ENCODE measurements around the gene RGS6. TPM values are rescaled to one million over a fixed set of nuclear protein-coding genes. Genes with fewer than 3 reads are reported as not detected.

RGS6 gene
- total RNA-seq, 1 donor from 2014 or later, result not detected

DNA sequence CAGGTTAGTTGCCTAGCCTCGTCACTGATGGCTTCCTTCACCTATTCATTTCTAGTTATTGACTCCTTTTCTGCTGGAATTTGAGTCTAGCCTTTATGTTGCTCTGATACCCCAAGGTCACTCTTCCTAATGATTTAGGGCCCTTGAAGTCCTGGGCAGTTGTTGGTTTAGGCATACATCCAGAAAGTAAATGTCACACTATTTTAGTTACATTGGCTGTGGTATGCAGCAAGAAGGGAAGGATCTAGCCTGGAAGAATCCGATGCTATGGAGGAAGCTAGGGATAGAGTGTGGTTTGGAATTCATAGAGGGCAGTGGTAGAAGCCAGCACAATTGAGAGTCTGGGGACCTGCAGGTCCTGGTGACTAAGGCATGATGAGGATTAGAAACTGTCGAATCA lies 38.0 kb downstream of the RGS6 start:
- Histone ChIP-seq H3K4me3 (ENCODE audit: low read depth, low read length) (no peak overlapping the region), H3K27me3 (ENCODE audit: control insufficient read depth, insufficient read depth, low read length) (no peaks in the 10 kb centered on the region), H3K36me3 (ENCODE audit: control insufficient read depth, insufficient read depth, low read length) (no peaks in the 10 kb centered on the region)
- TF ChIP-seq, protein P1, sequence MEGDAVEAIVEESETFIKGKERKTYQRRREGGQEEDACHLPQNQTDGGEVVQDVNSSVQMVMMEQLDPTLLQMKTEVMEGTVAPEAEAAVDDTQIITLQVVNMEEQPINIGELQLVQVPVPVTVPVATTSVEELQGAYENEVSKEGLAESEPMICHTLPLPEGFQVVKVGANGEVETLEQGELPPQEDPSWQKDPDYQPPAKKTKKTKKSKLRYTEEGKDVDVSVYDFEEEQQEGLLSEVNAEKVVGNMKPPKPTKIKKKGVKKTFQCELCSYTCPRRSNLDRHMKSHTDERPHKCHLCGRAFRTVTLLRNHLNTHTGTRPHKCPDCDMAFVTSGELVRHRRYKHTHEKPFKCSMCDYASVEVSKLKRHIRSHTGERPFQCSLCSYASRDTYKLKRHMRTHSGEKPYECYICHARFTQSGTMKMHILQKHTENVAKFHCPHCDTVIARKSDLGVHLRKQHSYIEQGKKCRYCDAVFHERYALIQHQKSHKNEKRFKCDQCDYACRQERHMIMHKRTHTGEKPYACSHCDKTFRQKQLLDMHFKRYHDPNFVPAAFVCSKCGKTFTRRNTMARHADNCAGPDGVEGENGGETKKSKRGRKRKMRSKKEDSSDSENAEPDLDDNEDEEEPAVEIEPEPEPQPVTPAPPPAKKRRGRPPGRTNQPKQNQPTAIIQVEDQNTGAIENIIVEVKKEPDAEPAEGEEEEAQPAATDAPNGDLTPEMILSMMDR (IDR thresholded peaks at IDR 0.05; ENCODE audit: insufficient read depth, low read length, poor library complexity, severe bottlenecking), result no peak
- DNase-seq (ENCODE audit: low read depth), result no peak

DNA sequence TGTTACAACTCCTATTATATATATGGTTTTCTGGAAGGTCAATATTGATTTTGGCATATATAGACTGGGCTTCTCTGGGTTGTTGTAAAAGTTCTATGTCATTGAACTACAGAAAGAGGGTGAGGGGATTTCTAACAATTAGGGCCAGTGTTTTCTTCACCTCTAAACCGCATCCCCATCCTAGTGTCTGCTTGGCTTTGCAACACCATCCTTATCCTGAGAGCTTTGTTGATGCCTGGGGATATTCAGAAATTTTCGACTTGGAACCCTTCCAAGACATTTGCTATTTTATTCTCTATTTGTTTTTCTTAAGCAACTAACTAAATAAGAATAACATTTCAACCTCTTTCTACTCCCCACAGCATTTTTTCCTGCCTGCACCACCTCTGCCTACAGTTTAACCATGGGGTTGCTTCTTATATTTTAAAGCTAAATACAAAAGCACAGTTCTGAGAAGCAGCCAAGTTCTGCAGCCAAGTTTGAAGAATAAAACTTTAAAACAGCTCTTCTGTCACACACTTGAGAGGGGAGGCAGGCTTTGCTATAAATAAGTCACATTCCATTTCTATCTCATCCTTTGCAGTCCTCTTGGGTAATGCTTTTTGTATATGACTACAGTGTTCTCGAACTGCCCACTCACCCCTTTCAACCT lies 53.4 kb downstream of the RGS6 start:
- no peak for DNase-seq (ENCODE audit: low read depth)
- H3K27me3 ChIP-seq (ENCODE audit: control insufficient read depth, insufficient read depth, low read length), result no peaks in the 10 kb centered on the region
- TF ChIP-seq, protein P1 (IDR thresholded peaks at IDR 0.05; ENCODE audit: insufficient read depth, low read length, poor library complexity, severe bottlenecking), result no peak
- no peak overlapping the region for H3K4me3 ChIP-seq (ENCODE audit: low read depth, low read length)
- no peaks in the 10 kb centered on the region for H3K36me3 ChIP-seq (ENCODE audit: control insufficient read depth, insufficient read depth, low read length)

DNA sequence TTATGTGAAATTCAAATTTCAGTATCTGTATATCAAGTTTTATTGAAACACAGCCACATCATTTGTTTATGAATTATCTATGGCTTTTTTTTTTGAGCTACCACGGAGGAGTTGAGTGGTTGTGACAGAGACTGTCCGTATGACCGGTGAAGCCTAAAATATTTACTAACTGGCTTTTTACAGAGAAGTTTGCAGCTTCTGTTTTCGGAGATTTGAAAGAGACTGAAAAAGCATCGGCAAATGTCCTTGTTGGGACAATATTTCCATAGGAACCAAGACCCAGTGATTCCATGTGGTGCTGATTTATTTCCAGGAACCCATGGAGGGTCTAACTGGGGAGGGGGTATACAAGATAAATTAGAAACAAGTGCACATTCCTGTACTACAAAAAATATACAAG lies 56.2 kb downstream of the RGS6 start:
- Histone ChIP-seq H3K4me3 (ENCODE audit: low read depth, low read length) (no peak overlapping the region), H3K27me3 (ENCODE audit: control insufficient read depth, insufficient read depth, low read length) (no peaks in the 10 kb centered on the region), H3K36me3 (ENCODE audit: control insufficient read depth, insufficient read depth, low read length) (no peaks in the 10 kb centered on the region)
- DNase-seq (ENCODE audit: low read depth), result no peak
- TF ChIP-seq, protein P1 (IDR thresholded peaks at IDR 0.05; ENCODE audit: insufficient read depth, low read length, poor library complexity, severe bottlenecking), result no peak

DNA sequence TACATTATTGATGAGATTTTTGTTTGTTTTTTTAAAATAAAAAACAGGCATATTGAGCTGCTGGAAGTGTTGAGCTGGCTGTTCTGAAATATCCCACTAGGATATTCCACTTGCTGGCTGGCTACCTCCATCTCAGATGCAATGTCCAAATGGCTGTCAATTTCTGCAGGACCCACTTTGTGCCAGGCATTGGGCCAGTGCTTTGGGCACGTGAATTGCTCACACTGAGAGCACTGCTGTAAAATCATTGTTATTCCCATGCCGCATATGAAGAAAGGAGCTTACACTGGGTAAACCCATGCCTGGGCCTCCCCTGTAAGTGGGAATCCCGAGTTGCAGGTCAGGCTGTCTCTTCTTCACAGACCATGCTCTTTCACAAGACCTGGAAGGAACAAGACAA lies 56.7 kb downstream of the RGS6 start:
- DNase-seq (ENCODE audit: low read depth), result no peak
- TF ChIP-seq, protein P1 (IDR thresholded peaks at IDR 0.05; ENCODE audit: insufficient read depth, low read length, poor library complexity, severe bottlenecking), result no peak
- no peaks in the 10 kb centered on the region for H3K27me3 ChIP-seq (ENCODE audit: control insufficient read depth, insufficient read depth, low read length)
- no peak overlapping the region for H3K4me3 ChIP-seq (ENCODE audit: low read depth, low read length)
- H3K36me3 ChIP-seq (ENCODE audit: control insufficient read depth, insufficient read depth, low read length), result no peaks in the 10 kb centered on the region

DNA sequence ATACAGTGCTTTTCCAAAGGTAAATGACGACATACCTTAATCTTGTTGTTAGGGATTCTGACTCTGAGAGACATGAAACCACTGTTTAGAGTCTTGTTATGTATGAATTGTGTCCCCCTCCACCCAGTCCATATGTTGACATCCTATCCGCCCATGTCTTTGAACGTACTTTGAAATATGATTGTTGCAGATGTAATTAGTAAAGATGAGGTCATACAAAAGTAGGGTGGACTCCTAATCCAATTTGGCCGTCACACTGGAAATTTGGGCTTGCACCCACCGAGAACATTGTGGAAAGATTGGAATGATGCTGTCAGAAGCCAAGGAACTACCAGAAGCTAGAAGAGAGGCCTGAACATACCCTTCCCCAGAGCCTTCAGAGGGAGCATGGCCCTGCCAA lies 62.2 kb downstream of the RGS6 start:
- TF ChIP-seq, protein P1 (IDR thresholded peaks at IDR 0.05; ENCODE audit: insufficient read depth, low read length, poor library complexity, severe bottlenecking), result no peak
- no peak overlapping the region for H3K4me3 ChIP-seq (ENCODE audit: low read depth, low read length)
- H3K27me3 ChIP-seq (ENCODE audit: control insufficient read depth, insufficient read depth, low read length), result no peaks in the 10 kb centered on the region
- no peaks in the 10 kb centered on the region for H3K36me3 ChIP-seq (ENCODE audit: control insufficient read depth, insufficient read depth, low read length)
- no peak for DNase-seq (ENCODE audit: low read depth)

DNA sequence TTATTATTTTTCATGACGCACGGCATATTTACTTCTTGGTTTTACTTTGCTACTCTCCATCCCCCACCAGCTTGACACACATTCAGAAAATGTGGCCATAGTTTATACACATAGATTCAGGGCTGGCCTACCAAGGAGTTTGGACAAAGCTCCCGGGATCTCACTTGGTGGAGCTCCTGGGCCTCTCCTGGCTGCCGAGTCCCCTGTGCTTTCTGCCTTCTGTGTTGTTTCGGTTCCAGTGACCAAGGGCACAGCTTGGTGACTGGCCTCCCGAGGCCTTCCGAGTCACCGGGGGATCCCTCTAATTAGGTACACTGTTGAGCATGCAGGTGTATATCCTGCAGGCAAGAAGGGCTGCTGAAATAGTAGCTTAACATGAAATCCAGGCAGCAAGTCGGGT lies 63.5 kb downstream of the RGS6 start:
- TF ChIP-seq, protein P1 (IDR thresholded peaks at IDR 0.05; ENCODE audit: insufficient read depth, low read length, poor library complexity, severe bottlenecking), result no peak

More for the DNA sequence above, 63.5 kb downstream of the RGS6 start:
- Histone ChIP-seq H3K27me3 (ENCODE audit: control insufficient read depth, insufficient read depth, low read length) (no peaks in the 10 kb centered on the region), H3K4me3 (ENCODE audit: low read depth, low read length) (no peak overlapping the region), H3K36me3 (ENCODE audit: control insufficient read depth, insufficient read depth, low read length) (no peaks in the 10 kb centered on the region)
- DNase-seq (ENCODE audit: low read depth), result no peak
